H1 (cell line): ENCODE results near the gene SOX8. TPM values are rescaled to one million over a fixed set of nuclear protein-coding genes. Genes with fewer than 3 reads are reported as not detected.

Source experiments
- CTCF ChIA-PET: fragments of 300-600 bp; sonication (Branson Sonifier 250); formaldehyde crosslinking; loops from one replicate; lab custom pipeline; 2021; ENCODE audit not compliant: partially characterized antibody; lab: Charles Lee
- POLR2A ChIA-PET: fragments of 300-600 bp; sonication (Branson Sonifier 250); formaldehyde crosslinking; loops from one replicate; lab custom pipeline; 2021; ENCODE audit warnings: inconsistent platforms; ENCODE audit not compliant: partially characterized antibody; lab: Charles Lee
- DNase-seq, 2 experiments: peaks; one replicate each; pipeline versions ENCODE4 v3.0.0 to v3.0.0-alpha.2; 2010 to 2022; ENCODE audit warnings: low spot score in 2 of 2, low read depth in 1 of 2, mixed read lengths in 1 of 2
- FAIRE-seq: peaks from 2 replicates; lab custom pipeline; 2011; peaks lifted over from hg19 to GRCh38; lab: Jason Lieb, UNC
- H2AFZ ChIP-seq: 2 replicates; pipeline ENCODE4 v1.8.1; 2012; ENCODE audit warnings: low read length, inconsistent platforms
- H2AK5ac ChIP-seq: 2 replicates; pipeline ENCODE4 v1.6.1; 2013; ENCODE audit warnings: low read depth, low read length
- H2BK120ac ChIP-seq: replicated peaks from 2 replicates; pipeline ENCODE3; 2013; ENCODE audit warnings: low read depth, low read length, inconsistent platforms
- H2BK12ac ChIP-seq: 2 replicates; pipeline ENCODE4 v1.6.1; 2013; ENCODE audit warnings: low read depth, low read length
- H2BK15ac ChIP-seq: 2 replicates; pipeline ENCODE4 v1.6.1; 2013; ENCODE audit warnings: low read length
- H2BK20ac ChIP-seq: 2 replicates; pipeline ENCODE4 v1.6.1; 2013; ENCODE audit warnings: low read length
- H2BK5ac ChIP-seq: 2 replicates; pipeline ENCODE4 v1.6.1; 2013; ENCODE audit warnings: low read depth, low read length
- H3K14ac ChIP-seq: 2 replicates; pipeline ENCODE4 v1.6.1; 2013; ENCODE audit warnings: inconsistent platforms; ENCODE audit not compliant: insufficient read length
- H3K18ac ChIP-seq: 2 replicates; pipeline ENCODE4 v1.6.1; 2013; ENCODE audit warnings: low read length; ENCODE audit errors: extremely low read depth
- H3K23ac ChIP-seq: 2 replicates; pipeline ENCODE4 v1.6.1; 2013; ENCODE audit warnings: inconsistent platforms; ENCODE audit not compliant: insufficient read length
- H3K23me2 ChIP-seq: 2 replicates; pipeline ENCODE4 v1.6.1; 2013; ENCODE audit warnings: low read depth, low read length
- H3K27ac ChIP-seq: 2 replicates; pipeline ENCODE4 v1.6.1; 2011; ENCODE audit warnings: low read depth, low read length, inconsistent platforms
- H3K27me3 ChIP-seq, 4 experiments: replicated peaks in 1 of 4; 1 replicate in 1 of 4; 2 replicates in 3 of 4; pipeline versions ENCODE4 v1.6.1 to v1.8.1; 2011 to 2013; ENCODE audit warnings: low read length in 3 of 4, mild to moderate bottlenecking in 3 of 4, inconsistent platforms in 2 of 4, mixed read lengths in 2 of 4, moderate library complexity in 1 of 4; ENCODE audit not compliant: control insufficient read depth in 3 of 4, insufficient read depth in 3 of 4; ENCODE audit errors: extremely low read depth in 1 of 4
- H3K36me3 ChIP-seq, 4 experiments: 2 replicates each; pipeline versions ENCODE4 v1.6.1 to v1.8.1; 2011 to 2013; ENCODE audit warnings: mild to moderate bottlenecking in 4 of 4, low read length in 3 of 4, moderate library complexity in 2 of 4, control low read depth in 1 of 4, inconsistent platforms in 1 of 4; ENCODE audit not compliant: insufficient read depth in 4 of 4, control insufficient read depth in 2 of 4
- H3K4ac ChIP-seq: replicated peaks from 2 replicates; pipeline ENCODE3; 2013; ENCODE audit warnings: low read length, low read depth, mixed read lengths, inconsistent platforms; ENCODE audit not compliant: insufficient read length
- H3K4me1 ChIP-seq, 4 experiments: replicated peaks in 1 of 4; 1 replicate in 1 of 4; 2 replicates in 3 of 4; pipeline versions ENCODE4 v1.6.1 to v1.8.1; 2011 to 2013; ENCODE audit warnings: low read length in 3 of 4, inconsistent platforms in 2 of 4, mixed read lengths in 1 of 4; ENCODE audit not compliant: insufficient read depth in 4 of 4, control insufficient read depth in 3 of 4
- H3K4me2 ChIP-seq, 2 experiments: 2 replicates each; pipeline versions ENCODE4 v1.6.1 to v1.8.1; 2011 to 2013; ENCODE audit warnings: low read depth in 2 of 2, low read length in 2 of 2, control low read depth in 1 of 2, inconsistent platforms in 1 of 2, mild to moderate bottlenecking in 1 of 2; ENCODE audit not compliant: insufficient read depth in 1 of 2
- H3K4me3 ChIP-seq, 4 experiments: fragments of 200-600, 300-600 bp in 1 of 4; sonication (generic), shearing (Covaris generic), sonication (Bioruptor Twin) in 1 of 4; 2 replicates each; pipeline versions ENCODE4 v1.5.1 to v1.8.1; 2011 to 2016; ENCODE audit warnings: low read length in 4 of 4, low read depth in 3 of 4, control low read depth in 2 of 4, inconsistent platforms in 2 of 4, mild to moderate bottlenecking in 2 of 4, mixed read lengths in 1 of 4, moderate library complexity in 1 of 4; ENCODE audit not compliant: insufficient read depth in 2 of 4; ENCODE audit errors: extremely low read depth in 1 of 4
- H3K56ac ChIP-seq: replicated peaks from 2 replicates; pipeline ENCODE3; 2013; ENCODE audit warnings: low read depth, mild to moderate bottlenecking, mixed read lengths, low read length, inconsistent platforms; ENCODE audit not compliant: insufficient read length
- H3K79me1 ChIP-seq: 2 replicates; pipeline ENCODE4 v1.6.1; 2013; ENCODE audit warnings: low read depth, low read length, control low read depth
- H3K79me2 ChIP-seq, 2 experiments: 2 replicates each; pipeline versions ENCODE4 v1.6.1 to v1.8.1; 2012 to 2013; ENCODE audit warnings: low read length in 2 of 2, mild to moderate bottlenecking in 2 of 2, inconsistent platforms in 1 of 2; ENCODE audit not compliant: insufficient read depth in 2 of 2, control insufficient read depth in 1 of 2
- H3K9ac ChIP-seq, 4 experiments: replicated peaks in 1 of 4; 1 replicate in 1 of 4; 2 replicates in 3 of 4; pipeline versions ENCODE4 v1.6.1 to v1.8.1; 2011 to 2013; ENCODE audit warnings: low read depth in 3 of 4, low read length in 3 of 4, control low read depth in 2 of 4, mild to moderate bottlenecking in 2 of 4, moderate library complexity in 2 of 4, inconsistent platforms in 1 of 4; ENCODE audit errors: extremely low read depth in 1 of 4
- H3K9me3 ChIP-seq, 2 experiments: 2 replicates each; pipeline versions ENCODE4 v1.6.1 to v1.8.1; 2012 to 2013; ENCODE audit warnings: mild to moderate bottlenecking in 2 of 2, moderate library complexity in 2 of 2, control low read depth in 1 of 2, inconsistent platforms in 1 of 2, low read depth in 1 of 2, low read length in 1 of 2, mixed read lengths in 1 of 2; ENCODE audit not compliant: insufficient read depth in 2 of 2
- H4K20me1 ChIP-seq, 2 experiments: replicated peaks in 1 of 2; 2 replicates each; pipeline versions ENCODE3 to v1.8.1; 2011 to 2013; ENCODE audit warnings: inconsistent platforms in 2 of 2, low read length in 2 of 2, mild to moderate bottlenecking in 1 of 2; ENCODE audit not compliant: insufficient read depth in 2 of 2, control insufficient read depth in 1 of 2
- H4K5ac ChIP-seq: 2 replicates; pipeline ENCODE4 v1.6.1; 2013; ENCODE audit warnings: low read length, low read depth, mixed read lengths, inconsistent platforms; ENCODE audit not compliant: insufficient read length
- H4K8ac ChIP-seq: 2 replicates; pipeline ENCODE4 v1.8.0; 2013; ENCODE audit warnings: mild to moderate bottlenecking, moderate library complexity, low read length, inconsistent platforms; ENCODE audit not compliant: insufficient read depth; ENCODE audit errors: extremely low read depth
- H4K91ac ChIP-seq: replicated peaks from 2 replicates; pipeline ENCODE3; 2013; ENCODE audit warnings: low read length, mixed read lengths, inconsistent platforms; ENCODE audit not compliant: insufficient read length
- ASH2L ChIP-seq: fragments of 200-600, 300-600 bp; sonication (generic); IDR thresholded peaks from one replicate; pipeline ENCODE4 v1.7.1; 2017; ENCODE audit warnings: low read length
- CBX8 ChIP-seq: fragments of 300-800, 300-1000 bp; sonication (generic); IDR thresholded peaks from 2 replicates; pipeline ENCODE4 v1.7.1; 2016; ENCODE audit warnings: low read depth, low read length, borderline replicate concordance
- CHD2 ChIP-seq: IDR thresholded peaks from 2 replicates; pipeline ENCODE4 v1.6.1; 2012; ENCODE audit warnings: low read length, improper control_type of control experiment
- E2F6 ChIP-seq: IDR thresholded peaks from 2 replicates; pipeline ENCODE4 v1.6.1; 2012; ENCODE audit warnings: inconsistent platforms
- FOSL1 ChIP-seq: IDR thresholded peaks from 2 replicates; pipeline ENCODE4 v1.6.1; 2011; ENCODE audit warnings: mild to moderate bottlenecking, low read depth, low read length, moderate library complexity; ENCODE audit not compliant: insufficient read depth
- KDM4A ChIP-seq: IDR thresholded peaks from one replicate; pipeline ENCODE4 v1.7.1; 2012; ENCODE audit warnings: low read depth, mild to moderate bottlenecking, moderate library complexity, low read length, inconsistent platforms; ENCODE audit not compliant: severe bottlenecking
- POLR2AphosphoS5 ChIP-seq: IDR thresholded peaks from 2 replicates; pipeline ENCODE4 v1.6.1; 2011; ENCODE audit warnings: low read depth, low read length
- RAD21 ChIP-seq, 2 experiments: IDR thresholded peaks in 1 of 2; conservative IDR thresholded peaks in 1 of 2; 2 replicates each; pipeline ENCODE4 v1.6.1; 2011; ENCODE audit warnings: low read depth in 2 of 2, low read length in 2 of 2, improper control_type of control experiment in 1 of 2, inconsistent platforms in 1 of 2, mild to moderate bottlenecking in 1 of 2, moderate library complexity in 1 of 2
- SP1 ChIP-seq: IDR thresholded peaks from 2 replicates; pipeline ENCODE4 v1.6.1; 2011; ENCODE audit warnings: low read depth, low read length
- SRF ChIP-seq: IDR thresholded peaks from 2 replicates; pipeline ENCODE4 v1.6.1; 2011; ENCODE audit warnings: mild to moderate bottlenecking, low read depth, low read length, moderate library complexity
- TCF12 ChIP-seq: IDR thresholded peaks from 2 replicates; pipeline ENCODE4 v1.6.1; 2011; ENCODE audit warnings: low read depth, mild to moderate bottlenecking, low read length
- WGBS, 2 experiments: shearing (Covaris generic) in 1 of 2; methylation state at CpG; one replicate each; pipeline versions ENCODE4 v1.1.6 to v1.1.7; 2013 to 2015; ENCODE audit warnings: low lambda C conversion rate in 2 of 2, mixed read lengths in 2 of 2, inconsistent platforms in 1 of 2, low coverage in 1 of 2, missing lambda C conversion rate in 1 of 2; ENCODE audit not compliant: insufficient replicate concordance in 2 of 2, insufficient coverage in 1 of 2, insufficient read length in 1 of 2; ENCODE audit errors: extremely low coverage in 1 of 2, missing lambda C conversion rate in 1 of 2; 5-methylcytosine and 5-hydroxymethylcytosine counted together
- polyA plus RNA-seq, 7 experiments: library from polyadenylated mRNA; depleted of rRNA in 3 of 7; stranded (reverse) in 5 of 7; unstranded in 2 of 7; fragments of >200 nt in 5 of 7; fragments of 200-250 nt in 2 of 7; gene quantifications; 1 replicate in 5 of 7; 2 replicates in 1 of 7; 4 replicates in 1 of 7; pipeline versions ENCODE4 v1.2.1 to v1.2.3, GENCODE V29; 2011 to 2013; ENCODE audit warnings: missing spikeins in 2 of 7, mixed read lengths in 2 of 7
- total RNA-seq: library from RNA; stranded (reverse); fragmentation: NEBNext Ultra II Directional; extraction: Animal tissue kit (Norgen Biotek cat#: 25700); gene quantifications from 2 replicates; pipeline ENCODE4 v1.2.1, GENCODE V29; 2021

Gene SOX8
- total and polyA plus RNA-seq, 2 of the 8 experiments (the other 6 are each of a cell fraction or from before 2014, with no cell fraction given) = 2.2 to 5.7 TPM

GRCh38 chr16:1013593-1013900, 32.0 kb downstream of the SOX8 start:
- Histone ChIP-seq H3K4me1 (0 out of 7 replicates have a peak, but pooled peaks cover 0 to 2% (median 0%) of the 10 kb centered on the region in 4 experiments), H3K36me3 (no peaks in the 10 kb centered on the region), H3K4me3 (no peak overlapping the region), H3K18ac (no peak overlapping the region), H3K79me1 (no peaks in the 10 kb centered on the region), H3K27ac (no peak overlapping the region), H3K9ac (no peak overlapping the region), H2AK5ac (no peak overlapping the region), H2BK5ac (no peak overlapping the region; the same call in 1 of the 2 replicates), H4K5ac (no peak overlapping the region), H3K23ac (no peak overlapping the region), H2BK12ac (no peak overlapping the region), H3K4ac (no peak overlapping the region), H2AFZ (no peak overlapping the region), H2BK15ac (no peak overlapping the region), H3K79me2 (no peaks in the 10 kb centered on the region), H3K23me2 (no peaks in the 10 kb centered on the region), H4K20me1 (no peaks in the 10 kb centered on the region), H4K91ac (no peak overlapping the region), H2BK20ac (no peak overlapping the region), H3K14ac (no peak overlapping the region), H3K56ac (no peak overlapping the region), H3K4me2 (no peak overlapping the region), H3K27me3 (no peaks in the 10 kb centered on the region; a peak in 1 of 7 replicates), H3K9me3 (no peaks in the 10 kb centered on the region), H2BK120ac (no peak overlapping the region), H4K8ac (no peak overlapping the region)
- FAIRE-seq = no peak
- 94% methylated on average over 7 of the region's 8 CpGs; no CpG with 5 or more reads in 1 of the 2 experiments for WGBS, 2 experiments
- ChIA-PET CTCF (interaction anchor here (2.0 kb wide), 1 partner anchor 16 kb away, joined by 5 read pairs; no protein-coding TSS in a partner anchor), POLR2A (no interaction called here)
- DNase-seq = no peak
- TF ChIP-seq TCF12 = no peak
- no peak for TF ChIP-seq CBX8
- TF ChIP-seq POLR2AphosphoS5 = no peak
- no peak for TF ChIP-seq CHD2
- no peak for TF ChIP-seq E2F6
- TF ChIP-seq RAD21 (IDR thresholded peaks at IDR 0.05 in 1 of 2, conservative IDR thresholded peaks at IDR 0.05 in 1 of 2; ENCODE audit: low read depth in 2 of 2, low read length in 2 of 2) = no peak
- TF ChIP-seq FOSL1 = no peak
- TF ChIP-seq SRF = no peak
- TF ChIP-seq KDM4A = no peak
- TF ChIP-seq SP1 = no peak
- TF ChIP-seq ASH2L = no peak
